NCI-H510A (cell line): ENCODE results near the gene KRT80.
A peak's percentile ranks its signal among the peaks of the same experiment; 100 is the strongest.

ENCODE experiments used
- DNase-seq: peaks from one replicate; lab custom pipeline; 2025; lab: John Stamatoyannopoulos, UW

The KRT80 gene

DNA sequence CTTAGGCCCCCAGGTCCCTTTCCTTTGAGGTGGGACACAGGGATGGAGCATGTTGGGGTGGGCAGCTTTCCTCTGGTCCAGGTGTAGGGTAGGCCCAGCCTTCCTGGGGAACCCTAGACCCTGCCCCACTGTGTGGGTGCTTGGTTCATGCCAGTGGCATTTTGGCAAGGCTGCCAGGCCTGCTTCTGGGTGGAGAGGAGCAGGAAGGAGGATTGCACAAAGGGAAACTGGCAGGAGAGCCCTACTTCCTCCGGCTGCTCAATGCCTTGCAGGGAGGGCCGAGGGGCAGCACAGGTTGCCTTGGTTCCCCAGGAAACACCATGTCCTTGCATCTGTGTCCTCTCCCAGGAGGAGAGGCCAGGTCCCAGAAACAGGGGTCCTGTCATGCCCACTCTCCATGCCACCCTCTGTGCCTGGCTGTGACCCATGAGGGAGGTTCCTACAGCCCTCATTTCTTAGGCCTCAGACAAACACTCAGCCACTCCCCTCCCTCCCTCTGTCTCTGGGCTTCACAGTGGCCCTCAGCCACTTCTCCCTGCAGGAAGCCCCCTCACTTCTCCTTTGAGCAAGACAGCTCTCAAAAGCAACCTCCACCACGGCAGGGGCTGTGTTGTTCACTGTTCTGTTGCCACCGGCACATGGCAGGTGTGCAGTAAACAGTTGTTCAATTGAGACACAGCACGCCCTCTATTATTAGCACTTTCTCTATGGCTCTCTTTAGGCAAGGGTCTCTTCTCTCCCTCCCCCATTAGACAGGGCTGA, 6.8 kb upstream of the KRT80 start:
- no peak for DNase-seq

DNA sequence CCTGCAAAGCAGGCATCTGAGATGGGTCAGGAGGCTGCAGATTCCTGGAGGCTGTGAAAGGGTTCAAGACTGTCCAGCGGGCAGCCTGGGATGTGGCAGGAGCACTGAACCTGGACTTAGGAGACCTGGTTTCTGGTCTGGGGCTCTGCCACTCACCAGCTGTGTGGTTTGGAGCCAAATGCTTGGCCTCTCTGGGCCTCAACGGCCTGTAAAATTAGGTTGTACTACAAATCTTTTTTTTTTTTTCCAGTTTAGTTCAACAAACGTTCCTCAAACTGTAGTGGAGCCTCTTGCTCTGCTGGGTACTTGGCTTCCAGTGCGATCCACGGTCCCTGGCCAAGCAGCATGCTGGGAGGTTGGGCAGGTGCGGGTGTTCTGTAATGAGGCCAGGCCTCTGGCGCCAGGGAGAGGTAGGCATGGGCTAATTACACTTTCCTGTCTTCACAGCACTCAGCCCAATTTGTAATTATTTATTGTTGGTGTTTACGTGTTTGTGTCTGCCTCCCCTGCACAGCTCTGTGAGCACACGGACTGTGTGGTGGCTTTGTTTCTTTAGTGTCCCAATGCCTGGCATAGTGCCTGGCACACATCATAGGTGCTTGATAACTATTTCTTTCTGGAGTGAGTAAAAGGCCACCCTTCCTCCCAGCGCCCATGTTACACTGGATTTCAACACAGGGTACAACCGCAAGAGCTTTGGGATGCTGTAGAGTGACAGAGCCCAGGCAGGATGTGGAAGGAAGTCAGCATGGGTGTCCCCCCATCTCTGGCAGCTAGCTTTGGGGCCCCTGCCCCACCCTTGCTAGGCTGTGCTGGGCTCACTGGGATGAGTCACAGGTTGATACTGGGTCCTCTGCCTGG, 5.8 kb upstream of the KRT80 start:
- DNase-seq: no peak

DNA sequence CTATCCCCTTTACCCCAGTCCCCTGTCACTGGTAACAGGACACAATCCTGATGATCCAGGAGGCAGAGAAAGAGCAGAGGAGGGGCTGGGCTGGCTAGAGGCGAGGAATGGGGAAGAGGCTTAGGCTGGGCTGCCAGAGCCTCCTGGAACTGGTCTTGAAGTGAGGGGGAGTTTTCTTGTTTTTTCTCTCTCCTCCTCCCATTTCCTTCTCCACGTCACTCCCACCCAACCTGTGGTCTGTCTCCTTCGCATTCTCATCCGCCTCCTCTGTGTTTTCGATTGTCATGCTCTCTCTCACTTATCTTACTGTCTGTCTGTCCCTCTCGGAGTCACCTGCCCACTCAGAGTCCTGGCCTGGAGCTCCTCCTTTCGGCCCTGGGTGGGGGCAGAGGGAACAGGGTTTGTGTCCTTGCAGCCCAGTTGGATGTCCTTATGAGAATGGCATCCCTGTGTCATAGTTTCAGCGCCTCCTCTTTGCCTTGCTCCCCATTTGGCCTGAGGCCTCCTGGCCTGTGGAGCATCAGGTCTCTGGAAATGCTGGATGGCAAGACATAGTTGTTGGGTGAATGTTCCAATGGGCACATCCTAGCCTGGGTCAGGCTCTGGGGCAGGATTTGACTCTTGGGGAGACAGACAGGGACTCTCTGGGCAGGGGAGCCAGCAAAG, 3.4 kb upstream of the KRT80 start:
- no peak for DNase-seq

DNA sequence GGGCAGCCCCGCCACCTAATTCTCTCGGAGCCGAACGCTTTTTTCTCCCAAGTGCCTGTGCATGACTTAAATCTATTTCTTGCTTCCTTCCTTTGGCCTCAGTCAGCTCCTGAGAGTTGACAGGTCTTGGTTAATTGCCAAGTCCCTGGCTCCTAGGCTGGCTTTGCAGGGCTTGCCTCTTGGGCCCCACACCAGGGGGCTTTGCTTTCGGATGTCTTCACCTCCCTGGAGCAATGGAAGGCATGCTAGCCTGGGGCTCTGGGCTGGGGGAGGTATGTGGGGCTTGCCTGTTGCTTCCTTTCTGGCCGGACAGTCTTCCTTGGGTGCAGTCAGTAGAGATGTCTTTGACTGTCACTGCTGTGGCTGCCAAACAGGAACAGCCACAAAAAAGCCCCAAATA, 2.2 kb upstream of the KRT80 start:
- no peak for DNase-seq

DNA sequence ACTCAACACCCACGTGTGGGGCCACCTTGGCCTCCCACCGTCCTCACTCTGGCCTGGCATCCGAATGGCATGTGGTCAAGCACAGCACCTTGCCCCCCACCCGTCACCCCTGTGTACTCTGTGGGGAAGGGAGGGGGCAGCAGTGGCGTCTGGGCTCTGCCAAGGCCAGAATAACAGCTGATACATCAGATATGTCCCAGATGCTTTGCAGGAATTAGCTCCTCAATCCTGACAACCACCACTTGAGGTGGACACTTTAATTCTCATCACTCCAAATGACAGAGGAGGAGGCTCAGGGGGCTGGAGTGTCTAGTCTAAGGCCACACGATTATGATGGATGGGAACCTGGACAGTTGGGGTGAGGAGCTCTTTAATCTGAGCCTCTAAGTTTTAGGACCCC, 1.7 kb upstream of the KRT80 start:
- no peak for DNase-seq

DNA sequence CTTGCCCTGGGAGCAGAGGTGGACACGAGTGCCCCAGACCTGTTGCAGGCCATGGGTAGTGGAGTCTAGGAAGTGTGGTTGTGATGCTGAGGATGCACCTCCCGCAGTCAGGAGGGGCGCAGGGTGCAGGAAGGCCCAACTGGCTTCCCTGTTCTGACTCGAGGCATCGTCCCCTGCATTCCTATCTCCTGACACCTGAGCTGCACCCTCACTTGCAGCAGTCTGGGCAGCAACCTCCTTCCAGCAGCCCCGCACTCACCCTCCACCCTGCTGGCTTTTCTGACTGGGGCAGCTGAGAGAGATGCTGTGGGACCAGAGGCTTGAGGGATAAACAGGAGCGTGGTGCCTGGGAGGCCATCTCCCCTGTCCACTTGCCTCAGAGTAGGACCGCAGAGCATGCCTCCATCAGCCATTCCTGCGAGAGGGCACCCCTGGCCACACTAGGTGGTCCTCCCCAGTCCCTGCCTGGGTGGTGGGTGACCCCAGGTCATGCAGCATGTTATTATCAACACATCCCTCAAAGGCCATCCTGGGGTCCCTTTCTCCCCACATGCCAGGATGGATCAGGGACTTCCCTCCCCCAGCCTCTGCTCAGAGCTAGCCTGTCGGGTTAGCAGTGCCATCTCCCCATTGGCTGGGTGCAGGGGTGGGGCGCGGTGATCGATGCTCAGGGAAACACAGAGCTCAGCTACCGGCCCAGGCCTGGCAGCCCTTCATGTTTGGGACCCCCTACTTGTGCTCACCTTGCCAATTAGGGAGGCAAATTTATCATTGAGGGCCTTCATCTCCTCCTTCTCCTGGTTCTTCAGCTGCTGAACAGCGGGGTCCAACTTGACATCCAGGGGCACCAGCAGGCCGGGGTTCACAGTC, 719 bp downstream of the KRT80 start:
- peak; percentile 28 for DNase-seq

DNA sequence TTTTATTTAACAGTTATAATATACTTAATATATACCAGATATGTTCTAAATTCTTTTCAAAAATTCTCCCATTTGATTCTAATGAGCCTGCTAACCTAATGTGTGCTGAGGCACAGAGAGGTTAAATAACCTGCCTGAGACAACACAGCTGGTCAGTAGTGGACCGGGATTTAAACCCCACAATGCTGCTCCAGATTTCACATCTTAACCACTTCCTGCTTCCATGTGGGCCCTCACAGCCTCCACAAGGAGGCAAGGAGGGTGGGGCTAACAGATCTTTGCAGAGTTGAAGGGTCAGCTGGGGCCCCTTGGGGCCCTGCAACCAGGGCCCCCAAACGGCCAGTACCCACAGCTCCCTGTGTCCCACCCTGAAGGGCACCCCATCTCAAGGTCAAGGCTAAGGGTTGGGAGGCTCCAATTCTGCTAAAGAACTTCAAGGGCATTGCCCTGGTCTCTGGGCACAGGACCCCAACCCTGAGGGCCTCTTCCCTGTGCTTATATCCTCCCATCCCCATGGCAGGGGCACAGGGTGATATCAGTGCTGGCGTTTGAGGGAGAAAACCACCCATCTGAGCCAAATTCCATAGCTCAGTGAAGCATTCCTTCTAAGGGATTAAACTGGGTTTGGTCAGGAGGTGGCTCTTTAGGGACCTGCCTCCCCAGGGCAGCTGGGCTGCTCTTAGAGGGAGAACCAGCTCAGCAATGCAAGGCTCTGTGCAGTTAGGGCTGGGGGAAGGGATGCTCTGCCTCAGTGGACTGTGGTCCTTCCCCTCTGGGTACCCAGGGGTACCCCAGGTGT, 2.2 kb downstream of the KRT80 start:
- no peak for DNase-seq

DNA sequence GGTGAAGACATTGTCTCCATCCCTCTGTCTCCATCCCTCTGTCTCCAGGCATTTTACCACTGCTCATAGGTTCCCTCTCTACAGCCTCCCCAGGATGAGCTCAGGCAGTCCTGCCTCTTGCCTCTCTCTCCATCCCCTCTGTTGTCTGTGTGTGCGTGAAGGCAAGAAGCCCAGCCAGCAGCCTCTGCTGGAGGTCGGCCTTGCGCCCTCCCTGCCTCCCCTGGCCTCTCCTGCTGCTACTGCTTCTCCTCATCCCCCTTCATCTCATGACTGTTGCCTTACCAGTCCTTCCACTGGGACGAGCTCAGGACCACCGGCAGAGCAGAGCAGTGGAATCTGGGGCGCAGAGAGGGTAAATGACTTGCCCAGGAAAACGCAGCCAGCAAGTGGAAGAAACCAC, 3.2 kb downstream of the KRT80 start:
- no peak for DNase-seq

DNA sequence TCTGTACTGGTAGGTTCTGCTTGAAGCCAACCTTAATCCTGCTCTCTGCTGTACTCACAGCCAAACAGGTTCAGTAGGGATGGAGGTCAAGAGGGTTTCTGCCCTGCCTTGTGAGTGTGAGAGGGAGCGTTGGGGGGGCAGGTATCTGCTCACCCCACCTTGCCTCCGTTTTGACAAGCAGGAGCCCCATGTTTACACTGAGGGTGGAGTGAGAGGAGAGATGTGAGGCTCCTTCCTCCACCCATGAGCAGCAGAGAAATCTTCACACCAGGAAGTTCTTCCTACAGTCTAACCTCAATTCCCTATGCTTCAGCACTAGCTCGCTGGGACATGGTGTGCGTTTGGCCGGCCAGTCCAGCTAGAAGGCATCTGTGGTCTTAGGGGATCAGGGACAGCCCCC, 4.2 kb downstream of the KRT80 start:
- DNase-seq: no peak

DNA sequence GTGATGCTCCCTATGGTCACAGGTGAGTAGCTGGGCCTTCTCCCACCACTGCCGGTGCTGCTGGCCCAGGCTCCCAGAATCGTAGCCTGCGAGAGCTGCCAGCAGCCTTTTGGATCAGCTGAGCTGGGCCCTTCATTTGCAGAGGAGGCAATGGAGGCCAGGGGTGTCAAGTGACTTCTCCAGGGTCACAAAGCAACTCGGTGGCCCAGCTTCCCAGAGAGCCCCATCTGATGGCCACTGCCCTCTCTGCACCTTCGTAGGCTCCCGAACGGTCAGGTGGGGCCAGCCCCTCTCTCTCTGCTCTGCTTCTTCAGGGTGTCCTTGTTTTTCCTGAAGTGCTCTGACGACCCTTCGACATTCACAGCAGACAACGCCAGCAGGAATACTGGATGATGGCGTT, 4.6 kb downstream of the KRT80 start:
- DNase-seq: no peak

DNA sequence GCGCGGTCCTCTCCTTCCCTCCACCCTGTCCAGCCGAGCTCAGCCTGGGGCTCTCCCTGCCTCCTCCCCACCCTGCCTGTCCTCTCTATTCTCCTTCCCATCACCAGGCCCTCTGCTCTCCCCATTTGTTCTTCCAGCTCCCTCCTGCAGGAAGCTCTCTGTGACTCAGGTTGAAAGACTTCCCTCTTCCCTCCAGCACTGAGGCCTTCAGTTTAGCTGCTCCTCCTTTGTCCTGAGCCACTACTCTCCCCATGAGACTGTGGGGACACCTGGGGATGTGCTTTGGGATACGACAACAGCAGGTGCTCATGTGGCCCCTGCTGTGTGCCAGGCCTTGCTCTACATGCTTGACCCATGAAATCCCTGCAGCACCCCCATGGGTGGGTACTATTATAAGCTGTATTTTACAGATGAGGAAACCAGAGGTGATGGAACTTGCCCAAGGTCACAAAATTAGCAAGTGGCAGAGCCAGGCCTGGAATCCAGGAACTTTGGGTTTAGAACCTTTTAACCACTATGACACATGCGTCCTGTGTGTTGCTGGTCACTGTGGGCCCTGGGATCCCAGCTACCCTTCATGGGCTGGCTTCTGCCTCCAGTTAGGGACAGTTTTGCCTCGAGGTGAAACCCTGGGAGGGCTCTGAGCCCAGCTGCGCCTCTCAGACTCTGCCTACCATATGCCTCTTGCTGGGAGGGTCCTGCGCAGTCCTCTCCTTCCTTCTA, 5.5 kb downstream of the KRT80 start:
- DNase-seq: no peak

DNA sequence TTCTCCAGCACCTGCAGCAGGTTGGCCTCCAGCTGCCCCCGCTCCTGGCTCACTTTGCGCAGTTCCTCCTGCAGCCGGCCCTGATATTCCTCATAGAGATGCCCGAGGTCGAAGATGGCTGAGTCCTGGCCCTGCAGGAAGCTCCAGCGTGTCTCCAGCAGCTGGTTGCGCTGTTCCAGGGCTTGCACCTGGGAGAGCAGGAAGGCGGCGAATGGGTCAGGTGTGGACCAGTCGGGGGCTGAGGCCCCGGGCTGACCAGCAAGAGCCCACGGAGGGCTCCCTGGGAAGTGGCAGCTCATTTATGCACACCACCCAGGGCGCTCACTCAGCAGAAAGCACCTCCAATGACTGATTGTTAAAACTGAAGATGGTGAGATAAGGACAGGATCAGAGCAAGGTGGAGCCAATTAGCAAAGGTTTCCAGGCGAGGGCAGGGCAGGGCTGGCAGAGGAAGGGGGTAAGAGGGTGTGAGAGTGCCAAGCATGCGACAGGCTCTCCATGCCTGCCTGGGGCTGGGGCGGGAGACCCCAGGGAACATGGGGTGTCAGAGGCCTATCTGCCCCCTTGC, 6.3 kb downstream of the KRT80 start:
- peak; percentile 36 for DNase-seq

DNA sequence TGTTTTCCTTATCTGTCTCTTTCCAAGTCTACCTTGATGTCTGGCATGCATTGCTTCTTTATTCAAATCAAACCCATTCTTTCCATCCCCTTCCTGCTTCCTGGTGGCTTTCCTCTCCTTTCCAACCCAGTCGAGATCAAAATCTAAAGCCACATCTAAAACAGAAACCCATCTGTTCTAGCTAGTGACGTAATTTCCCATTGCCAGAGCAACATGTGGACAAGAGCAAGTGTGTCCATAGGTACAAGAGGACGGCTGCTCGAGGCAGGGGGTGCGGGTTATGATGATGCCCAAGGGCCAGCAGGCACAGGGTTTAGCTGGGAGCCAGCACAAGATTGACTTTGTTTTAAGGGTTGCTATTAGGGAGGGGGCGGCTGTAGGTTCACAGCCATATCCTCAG, 7.0 kb downstream of the KRT80 start:
- DNase-seq: no peak

DNA sequence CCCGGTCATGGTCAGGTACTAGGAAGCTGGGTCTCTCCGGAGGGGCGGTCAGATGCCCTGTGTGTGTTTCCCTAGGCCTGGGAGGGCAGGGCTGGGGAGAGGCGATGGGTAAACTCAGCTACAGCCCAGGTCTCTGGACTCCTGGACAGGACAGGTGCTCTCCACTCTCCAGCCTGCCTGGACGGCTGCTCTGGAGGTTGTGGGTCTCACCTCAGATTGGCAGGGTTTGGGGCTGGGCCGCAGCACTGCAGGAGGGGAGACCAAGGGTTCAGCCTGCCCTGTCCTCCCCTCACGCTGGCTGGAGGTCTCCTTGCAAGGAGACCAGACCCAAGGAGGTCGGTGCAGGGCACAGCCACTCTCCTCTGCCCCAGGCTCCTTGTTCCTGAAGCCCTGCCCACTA, 7.8 kb downstream of the KRT80 start:
- no peak for DNase-seq

DNA sequence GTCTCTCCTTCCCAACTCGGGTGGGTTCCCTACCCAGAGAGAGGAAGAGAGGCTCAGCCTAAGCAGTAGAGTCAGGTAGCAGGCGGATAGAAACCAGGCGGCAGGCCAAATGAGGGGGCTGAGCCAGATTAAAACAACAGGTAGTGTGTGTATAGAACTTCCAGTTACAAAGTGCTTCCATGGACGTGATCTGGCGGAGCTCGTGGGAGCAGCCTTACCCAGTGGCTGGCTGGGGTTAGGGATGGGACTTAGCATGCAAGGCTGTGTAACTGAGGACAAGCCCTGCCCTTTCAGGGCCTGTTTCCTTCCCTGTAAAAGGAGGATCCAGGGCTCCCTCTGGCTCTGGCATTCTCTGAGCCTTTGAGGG, 8.3 kb downstream of the KRT80 start:
- no peak for DNase-seq

DNA sequence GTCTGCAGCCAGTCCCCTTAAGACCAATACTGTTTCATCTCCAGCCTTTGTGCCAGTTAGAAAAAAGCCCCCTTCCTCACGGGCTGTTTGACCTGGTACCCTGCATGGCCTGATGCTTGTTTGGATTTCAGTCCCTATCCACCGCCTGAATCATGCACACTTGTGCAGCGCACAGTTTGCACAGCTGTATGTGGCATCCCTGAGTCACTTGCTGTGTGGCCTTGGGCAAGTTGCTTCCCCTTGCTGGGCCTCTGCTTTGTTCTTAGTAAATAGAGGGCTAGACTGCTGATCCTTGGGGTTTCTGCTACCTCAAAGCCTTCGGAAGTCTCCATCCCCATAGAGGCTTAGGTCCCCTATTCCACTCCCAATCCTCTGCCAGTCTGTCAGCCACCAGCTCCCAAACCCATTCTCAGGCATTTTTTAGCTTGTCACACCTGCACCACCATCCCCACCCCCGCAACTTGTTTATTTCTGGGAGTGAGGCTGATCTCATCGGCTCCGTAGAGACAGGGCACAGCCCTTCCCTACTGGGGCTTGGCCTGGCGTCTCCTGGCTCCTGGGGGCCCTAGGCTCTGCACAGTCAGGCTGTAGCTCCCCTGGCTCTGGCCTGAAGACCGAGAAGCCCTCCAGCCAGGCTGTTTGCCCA, 8.8 kb downstream of the KRT80 start:
- DNase-seq: no peak

DNA sequence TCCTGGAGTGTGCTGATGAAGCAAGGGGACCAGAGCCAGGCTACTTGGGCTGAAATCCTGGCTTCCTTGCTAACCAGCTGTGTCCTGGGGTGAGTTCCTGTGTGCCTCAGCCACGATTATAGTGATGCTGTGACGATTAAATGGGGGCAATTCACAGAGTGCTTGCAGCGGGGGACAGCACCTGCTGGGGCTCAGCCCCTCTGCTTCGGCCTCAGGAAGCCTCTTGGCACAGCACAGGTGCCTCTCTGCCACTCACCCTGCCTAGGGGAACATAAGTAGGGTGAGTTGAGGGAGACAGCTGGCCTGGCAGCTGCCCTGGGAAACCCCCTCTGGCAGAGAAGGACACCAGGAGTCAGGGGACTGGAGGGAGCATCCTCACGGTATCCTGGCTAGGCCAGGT, 9.4 kb downstream of the KRT80 start:
- DNase-seq: peak; percentile 48

DNA sequence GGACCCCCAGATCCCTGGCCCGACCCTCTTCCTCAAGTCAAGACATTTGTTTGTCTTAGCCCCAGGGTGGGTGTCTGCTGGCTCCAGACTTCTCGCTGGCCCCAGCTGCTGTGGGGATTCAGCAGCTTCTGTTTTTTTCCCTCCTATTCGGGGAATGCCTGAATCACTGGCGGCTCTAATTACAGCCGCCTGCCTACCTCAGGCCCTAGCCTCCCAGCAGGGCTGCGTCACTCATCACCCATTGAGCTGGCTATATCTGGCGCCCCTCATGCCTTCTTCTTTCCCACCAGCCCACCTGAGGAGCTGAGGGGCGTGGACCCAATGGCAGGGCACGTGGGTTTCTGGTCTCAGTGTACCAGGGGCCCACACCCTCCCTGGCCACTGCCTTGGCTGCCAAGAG, 10.1 kb downstream of the KRT80 start:
- no peak for DNase-seq

DNA sequence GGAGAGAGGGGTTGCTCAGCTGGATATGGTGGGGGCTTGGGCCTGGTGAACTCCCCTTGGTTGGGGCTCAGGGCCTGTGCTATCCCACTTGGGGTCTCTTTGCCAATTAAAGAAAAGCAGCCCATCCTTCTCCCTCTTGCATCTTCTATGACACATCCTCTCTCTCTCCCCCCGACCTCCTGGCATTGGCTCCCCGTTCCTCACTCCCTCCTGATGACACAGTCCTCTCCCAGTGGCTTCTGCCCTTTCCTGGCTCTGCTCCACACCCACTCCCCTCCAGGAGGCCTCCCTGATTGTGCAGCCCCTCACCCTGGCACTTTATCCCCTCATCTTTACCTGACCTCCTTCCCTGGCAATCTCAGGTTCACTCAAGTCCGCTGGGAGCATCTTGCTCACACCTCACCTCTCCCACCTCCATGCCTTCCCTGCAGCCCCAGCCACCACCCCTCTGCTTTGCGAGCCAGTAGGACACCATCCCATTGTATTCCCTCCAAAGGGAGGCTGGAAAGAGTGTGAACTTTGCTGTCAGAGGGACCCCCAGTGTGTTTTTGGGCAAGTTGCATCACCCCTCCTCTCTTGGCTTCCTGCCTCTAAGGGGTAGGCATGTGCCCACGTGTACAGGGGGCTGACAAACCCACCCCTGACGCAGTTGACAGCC, 10.7 kb downstream of the KRT80 start:
- DNase-seq: no peak
